Suprapubic skin (tissue), 4 donors: ENCODE results near the gene DUS3L. TPM values are rescaled to one million over a fixed set of nuclear protein-coding genes. Genes with fewer than 3 reads are reported as not detected.

Source experiments
- DNase-seq, 2 donors: peaks; one replicate each; pipeline ENCODE4 v3.0.0-alpha.2; 2019; ENCODE audit warnings: low spot score in 2 of 2
- H3K27ac ChIP-seq: fragments of 200-600 bp; sonication (generic); one replicate; pipeline ENCODE4 v1.5.1; 2019
- H3K27me3 ChIP-seq: fragments of 200-600 bp; sonication (generic); one replicate; pipeline ENCODE4 v1.5.1; 2019
- H3K36me3 ChIP-seq: fragments of 200-600 bp; sonication (generic); one replicate; pipeline ENCODE4 v1.5.1; 2019
- H3K4me1 ChIP-seq: fragments of 200-600 bp; sonication (generic); one replicate; pipeline ENCODE4 v1.5.1; 2019
- H3K4me3 ChIP-seq: fragments of 200-600 bp; sonication (generic); one replicate; pipeline ENCODE4 v1.5.1; 2019; ENCODE audit warnings: mild to moderate bottlenecking
- H3K9me3 ChIP-seq: fragments of 200-600 bp; sonication (generic); one replicate; pipeline ENCODE4 v1.5.1; 2019
- CTCF ChIP-seq, 2 donors: fragments of 200-600 bp in 1 of 2; fragments of 450-650 bp in 1 of 2; sonication (generic) in 1 of 2; IDR thresholded peaks; one replicate each; pipeline ENCODE4 v1.5.1; 2016 to 2019; ENCODE audit warnings: antibody characterized with exemption in 2 of 2, mild to moderate bottlenecking in 1 of 2, moderate library complexity in 1 of 2
- EP300 ChIP-seq: sonication (generic); formaldehyde crosslinking; IDR thresholded peaks from one replicate; pipeline ENCODE4 v1.6.1; 2017; ENCODE audit warnings: antibody characterized with exemption
- POLR2A ChIP-seq, 2 donors: fragments of 450-650 bp; IDR thresholded peaks; one replicate each; pipeline ENCODE4 v1.6.1; 2017; ENCODE audit warnings: antibody characterized with exemption in 2 of 2, mild to moderate bottlenecking in 2 of 2, moderate library complexity in 2 of 2
- POLR2AphosphoS5 ChIP-seq, 3 donors: sonication (generic); formaldehyde crosslinking; IDR thresholded peaks; one replicate each; pipeline ENCODE4 v1.6.1; 2017; ENCODE audit warnings: antibody characterized with exemption in 3 of 3
- WGBS: methylation state at CpG from one replicate; pipeline ENCODE4 v1.1.5; 2018; 5-methylcytosine and 5-hydroxymethylcytosine counted together
- total RNA-seq, 4 donors: library from RNA; depleted of rRNA; stranded (reverse); fragments of >200 nt; gene quantifications; one replicate each; pipeline ENCODE4 v1.1.0, GENCODE V29; 2016

Gene DUS3L
- total RNA-seq, 4 donors from 2014 or later, result 28.8 to 58.5 (median 43.8) TPM

DNA sequence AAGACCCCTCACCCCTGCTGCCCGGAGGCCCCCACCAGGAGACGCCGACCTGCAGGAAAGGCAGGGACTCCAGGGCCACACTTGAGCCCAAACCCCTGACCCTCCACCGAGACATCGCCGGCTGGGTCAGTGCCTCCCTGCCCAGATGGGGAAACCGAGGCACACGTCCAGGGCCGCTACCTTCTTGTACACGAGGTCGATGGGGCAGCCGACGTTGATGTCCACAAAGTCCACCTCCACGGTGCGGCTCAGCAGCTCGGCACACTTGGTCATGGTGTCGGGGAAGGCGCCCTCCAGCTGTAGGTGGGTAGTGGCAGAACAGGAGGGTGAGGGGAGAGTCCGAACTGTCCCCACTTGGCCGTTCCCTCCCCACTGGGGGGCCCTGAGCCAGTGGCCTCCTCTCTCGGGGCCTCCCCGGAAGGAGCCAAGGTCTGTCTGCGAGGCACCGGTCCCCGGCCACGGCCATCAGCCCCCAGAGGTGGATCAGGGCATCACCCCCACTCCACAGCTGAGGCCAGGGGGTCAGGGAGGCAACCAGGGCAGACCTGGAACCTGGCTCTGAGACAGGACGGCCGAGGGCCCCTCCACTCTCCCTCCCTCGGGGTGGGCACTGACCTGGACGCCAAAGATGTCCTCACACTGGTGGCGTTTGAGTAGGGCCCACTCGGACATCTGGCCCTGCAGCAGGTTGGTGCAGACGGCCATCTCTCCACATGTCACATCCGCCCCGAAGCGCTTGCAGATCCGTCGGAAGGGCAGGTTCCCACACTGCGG, 3.4 kb downstream of the DUS3L start:
- H3K9me3 ChIP-seq, result no peaks in the 10 kb centered on the region
- DNase-seq, result no peak
- no peak overlapping the region for H3K27ac ChIP-seq
- peaks cover 59% of the 10 kb centered on the region for H3K36me3 ChIP-seq
- H3K4me3 ChIP-seq, result no peak overlapping the region
- TF ChIP-seq POLR2AphosphoS5 (IDR thresholded peaks at IDR 0.05) (no peak), CTCF (IDR thresholded peaks at IDR 0.05) (no peak), POLR2A (IDR thresholded peaks at IDR 0.05) (no peak), EP300 (no peak)
- WGBS, result 86% methylated on average over 8 of the region's 39 CpGs
- H3K27me3 ChIP-seq, result no peaks in the 10 kb centered on the region
- peaks cover 19% of the 10 kb centered on the region for H3K4me1 ChIP-seq

- no peak for DNase-seq
- no peaks in the 10 kb centered on the region for H3K9me3 ChIP-seq
- 82% methylated on average over 44 of the region's 44 CpGs for WGBS
Observed at GRCh38 chr19:5786593-5787408, 4.2 kb downstream of the DUS3L start.

GRCh38 chr19:5785423-5785822, 5.5 kb downstream of the DUS3L start:
- Histone ChIP-seq H3K27me3 (no peaks in the 10 kb centered on the region), H3K9me3 (no peaks in the 10 kb centered on the region), H3K4me3 (no peak overlapping the region), H3K4me1 (peaks cover 14% of the 10 kb centered on the region), H3K36me3 (peaks cover 59% of the 10 kb centered on the region), H3K27ac (no peak overlapping the region)
- TF ChIP-seq EP300 (no peak), POLR2A (IDR thresholded peaks at IDR 0.05) (no peak), CTCF (IDR thresholded peaks at IDR 0.05) (no peak), POLR2AphosphoS5 (IDR thresholded peaks at IDR 0.05) (no peak)
- DNase-seq, result no peak
- WGBS, result 98% methylated on average over 10 of the region's 37 CpGs

More at GRCh38 chr19:5786593-5787408, 4.2 kb downstream of the DUS3L start:
- H3K4me1 ChIP-seq, result peaks cover 19% of the 10 kb centered on the region
- H3K27me3 ChIP-seq, result no peaks in the 10 kb centered on the region
- peaks cover 59% of the 10 kb centered on the region for H3K36me3 ChIP-seq
- H3K4me3 ChIP-seq, result no peak overlapping the region
- TF ChIP-seq POLR2A (IDR thresholded peaks at IDR 0.05), result no peak
- no peak for TF ChIP-seq POLR2AphosphoS5 (IDR thresholded peaks at IDR 0.05)
- no peak for TF ChIP-seq EP300
- no peak for TF ChIP-seq CTCF (IDR thresholded peaks at IDR 0.05)
- no peak overlapping the region for H3K27ac ChIP-seq

DNA sequence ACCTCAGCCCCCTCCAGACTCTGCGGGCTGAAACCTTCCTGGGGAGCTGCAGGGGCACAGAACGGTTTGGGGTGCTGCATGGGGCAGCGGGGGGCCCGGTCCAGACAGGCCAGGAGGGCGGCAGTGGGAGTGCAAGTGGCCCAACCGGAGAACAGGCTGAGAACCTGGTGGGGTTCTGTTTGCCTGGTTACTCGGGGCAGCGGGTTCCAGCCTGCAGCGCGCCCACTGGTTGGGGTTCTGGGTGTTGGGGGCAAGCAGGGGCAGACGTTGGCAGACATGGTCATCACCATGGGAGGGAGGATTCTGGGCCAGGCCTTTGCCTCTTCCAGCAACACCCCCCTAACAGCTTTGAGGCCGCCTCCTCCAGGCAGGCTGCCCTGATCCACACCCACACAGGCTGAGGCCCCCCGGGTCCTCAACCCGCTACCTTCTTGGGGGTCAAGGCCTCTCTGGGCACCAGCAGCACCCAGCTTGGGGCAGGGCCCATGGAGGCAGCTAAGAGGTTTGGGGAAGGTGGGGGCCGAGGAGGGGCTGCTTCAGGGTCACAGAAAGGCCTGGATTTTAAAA, 6.3 kb downstream of the DUS3L start, which contains the start of gene PRR22:
TSS of gene PRR22 (minus strand) at position 166 of the 567 bp plus-strand sequence. CDS start at position 80, 86 bp downstream.
- DNase-seq, result no peak
- 83% methylated on average over 12 of the region's 15 CpGs for whole genome bisulfite sequencing
- Histone ChIP-seq H3K27ac (no peak within 1 kb of the TSS), H3K4me1 (peaks cover 7% of the 10 kb centered on the region), H3K27me3 (no peaks in the 10 kb centered on the region), H3K9me3 (no peaks in the 10 kb centered on the region), H3K4me3 (no peak within 1 kb of the TSS), H3K36me3 (peaks cover 59% of the 10 kb centered on the region)
- no peak for TF ChIP-seq CTCF (IDR thresholded peaks at IDR 0.05)
- no peak for TF ChIP-seq EP300
- TF ChIP-seq POLR2A (IDR thresholded peaks at IDR 0.05), result no peak
- TF ChIP-seq POLR2AphosphoS5 (IDR thresholded peaks at IDR 0.05), result no peak
